Cardiac fibroblast (primary cell): ENCODE data around the gene BBLN.

ENCODE experiments used
- DNase-seq, 2 donors: peaks; one replicate each; pipeline versions ENCODE4 v3.0.0 to v3.0.0-alpha.2; 2010; ENCODE audit warnings: low read depth in 2 of 2
- H3K4me3 ChIP-seq, 2 donors: replicated peaks in 1 of 2; 1 replicate in 1 of 2; 2 replicates in 1 of 2; pipeline ENCODE4 v1.5.1; 2011; ENCODE audit warnings: low read depth in 2 of 2, low read length in 2 of 2, mild to moderate bottlenecking in 2 of 2, moderate library complexity in 1 of 2
- CTCF ChIP-seq: IDR thresholded peaks from one replicate; pipeline ENCODE4 v1.5.1; 2011; ENCODE audit warnings: low read depth, mild to moderate bottlenecking, low read length, inconsistent platforms

The BBLN gene

GRCh38 chr9:128193469-128194096 is 33.5 kb downstream of the BBLN start:
- no peak overlapping the region for H3K4me3 ChIP-seq
- no peak for TF ChIP-seq CTCF

GRCh38 chr9:128201441-128202369 is 41.6 kb downstream of the BBLN start:
- no peak overlapping the region for H3K4me3 ChIP-seq
- TF ChIP-seq CTCF = no peak
- peak in 1 of 2 donors; percentile 40 for DNase-seq

More at GRCh38 chr9:128193469-128194096, 33.5 kb downstream of the BBLN start:
- no peak for DNase-seq

- H3K4me3 ChIP-seq = no peak overlapping the region
- no peak for TF ChIP-seq CTCF
- DNase-seq = no peak
These were observed 42.6 kb downstream of the BBLN start for GRCh38 chr9:128202648-128203023.

GRCh38 chr9:128203024-128203706 is 43.1 kb downstream of the BBLN start, which contains the start of gene DNM1:
DNM1 (plus strand) TSS chr9:128203379; CDS start chr9:128203471, 92 bp downstream.
- peak; percentile 40 to 63 for DNase-seq
- TF ChIP-seq CTCF = peak; percentile 31
- peak within 1 kb of the TSS; percentile 58 to 73 for H3K4me3 ChIP-seq

GRCh38 chr9:128203707-128204551 is 43.9 kb downstream of the BBLN start:
- no peak for TF ChIP-seq CTCF
- peak; percentile 29 to 33 for DNase-seq
- peak overlapping the region; percentile 58 to 73 for H3K4me3 ChIP-seq

GRCh38 chr9:128204858-128205257 is 44.8 kb downstream of the BBLN start:
- no peak overlapping the region for H3K4me3 ChIP-seq
- no peak for TF ChIP-seq CTCF
- DNase-seq = no peak
